ENCODE results near the gene TMPRSS9.

TMPRSS9 gene

GRCh38 chr19:2329149-2329478 lies 31.0 kb upstream of the TMPRSS9 start:
- no peak for DNase-seq (ENCODE audit: low read depth in 4 of 4, low spot score in 1 of 4)

GRCh38 chr19:2329501-2329916 lies 30.6 kb upstream of the TMPRSS9 start:
- no peak for DNase-seq (ENCODE audit: low read depth in 4 of 4, low spot score in 1 of 4)

DNA sequence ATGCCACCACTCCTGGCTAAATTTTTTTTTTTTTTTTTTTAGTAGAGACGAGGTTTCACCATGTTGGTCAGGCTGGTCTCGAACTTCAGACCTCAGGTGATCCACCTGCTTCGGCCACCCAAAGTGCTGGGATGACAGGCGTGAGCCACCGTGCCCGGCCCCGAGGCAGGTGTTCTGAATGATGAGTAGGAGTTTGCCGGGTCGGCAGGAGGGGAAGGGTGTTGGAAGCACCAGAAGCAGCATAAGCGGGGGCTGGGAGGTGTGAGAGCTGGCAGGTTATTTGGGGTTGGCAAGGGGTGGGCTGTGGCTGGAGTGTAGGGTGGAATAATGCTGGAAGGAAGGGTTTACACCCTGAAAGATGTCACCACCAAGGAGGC lies 29.8 kb upstream of the TMPRSS9 start:
- DNase-seq (ENCODE audit: low read depth in 4 of 4, low spot score in 1 of 4): no peak

GRCh38 chr19:2330632-2331284 lies 29.3 kb upstream of the TMPRSS9 start:
- DNase-seq (ENCODE audit: low read depth in 4 of 4, low spot score in 1 of 4): no peak

DNA sequence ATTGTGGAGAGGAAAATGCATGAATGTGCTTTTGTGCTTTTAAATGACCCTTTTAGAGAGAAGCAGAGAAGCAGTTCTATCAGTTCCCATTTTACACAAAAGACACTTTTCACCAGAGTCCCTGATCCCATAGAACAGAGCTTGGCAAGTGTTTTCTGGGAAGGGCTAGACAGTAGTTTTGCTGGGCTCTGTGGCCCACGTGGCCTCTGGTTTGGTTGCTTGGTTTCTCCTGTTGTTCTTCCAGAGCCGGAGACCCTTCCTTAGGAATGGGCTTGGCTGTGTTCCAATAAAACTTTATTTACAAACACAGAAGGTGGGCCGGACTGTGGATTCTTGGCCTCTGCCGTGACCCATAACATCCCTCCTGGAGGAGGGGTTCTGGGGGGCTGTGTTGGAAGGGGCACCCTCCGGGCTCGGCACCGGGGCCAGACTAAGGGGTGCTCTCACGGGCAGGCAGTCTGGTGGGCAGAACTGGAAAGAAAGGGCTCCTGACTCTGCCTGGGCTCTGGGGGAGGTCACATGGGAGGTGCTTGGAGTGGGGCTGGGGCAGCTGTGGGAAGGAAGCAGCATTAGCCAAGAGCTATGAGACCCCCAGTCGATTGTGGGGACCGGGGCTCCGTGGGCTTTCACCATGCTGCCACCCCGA lies 28.3 kb upstream of the TMPRSS9 start:
- no peak for DNase-seq (ENCODE audit: low read depth in 4 of 4, low spot score in 1 of 4)

- no peak for DNase-seq (ENCODE audit: low read depth in 4 of 4, low spot score in 1 of 4)
These were observed 27.6 kb upstream of the TMPRSS9 start for GRCh38 chr19:2332341-2333026.

GRCh38 chr19:2333027-2333806 lies 26.8 kb upstream of the TMPRSS9 start:
- no peak for DNase-seq (ENCODE audit: low read depth in 4 of 4, low spot score in 1 of 4)

GRCh38 chr19:2333807-2334211 lies 26.3 kb upstream of the TMPRSS9 start:
- no peak for DNase-seq (ENCODE audit: low read depth in 4 of 4, low spot score in 1 of 4)

DNA sequence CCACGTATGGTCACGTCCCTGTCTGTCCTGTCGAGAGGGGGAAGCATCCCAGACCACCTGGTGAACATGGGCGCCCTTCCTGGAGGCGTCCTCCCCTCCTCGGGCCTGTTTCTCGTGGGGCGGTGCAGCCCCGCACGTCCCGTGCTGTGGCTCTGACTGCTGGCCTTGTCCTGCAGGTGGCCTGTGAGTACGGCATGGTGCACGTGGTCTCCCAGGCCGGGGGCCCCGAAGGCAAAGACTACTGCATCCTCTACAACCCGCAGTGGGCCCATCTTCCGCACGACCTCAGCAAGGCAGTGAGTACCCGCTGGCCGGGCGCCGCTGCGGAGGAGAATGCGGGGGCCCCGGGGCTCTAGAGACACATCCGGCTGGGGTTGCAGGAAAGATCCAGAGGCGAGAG lies 25.6 kb upstream of the TMPRSS9 start:
- DNase-seq (ENCODE audit: low read depth in 4 of 4, low spot score in 1 of 4): no peak

DNA sequence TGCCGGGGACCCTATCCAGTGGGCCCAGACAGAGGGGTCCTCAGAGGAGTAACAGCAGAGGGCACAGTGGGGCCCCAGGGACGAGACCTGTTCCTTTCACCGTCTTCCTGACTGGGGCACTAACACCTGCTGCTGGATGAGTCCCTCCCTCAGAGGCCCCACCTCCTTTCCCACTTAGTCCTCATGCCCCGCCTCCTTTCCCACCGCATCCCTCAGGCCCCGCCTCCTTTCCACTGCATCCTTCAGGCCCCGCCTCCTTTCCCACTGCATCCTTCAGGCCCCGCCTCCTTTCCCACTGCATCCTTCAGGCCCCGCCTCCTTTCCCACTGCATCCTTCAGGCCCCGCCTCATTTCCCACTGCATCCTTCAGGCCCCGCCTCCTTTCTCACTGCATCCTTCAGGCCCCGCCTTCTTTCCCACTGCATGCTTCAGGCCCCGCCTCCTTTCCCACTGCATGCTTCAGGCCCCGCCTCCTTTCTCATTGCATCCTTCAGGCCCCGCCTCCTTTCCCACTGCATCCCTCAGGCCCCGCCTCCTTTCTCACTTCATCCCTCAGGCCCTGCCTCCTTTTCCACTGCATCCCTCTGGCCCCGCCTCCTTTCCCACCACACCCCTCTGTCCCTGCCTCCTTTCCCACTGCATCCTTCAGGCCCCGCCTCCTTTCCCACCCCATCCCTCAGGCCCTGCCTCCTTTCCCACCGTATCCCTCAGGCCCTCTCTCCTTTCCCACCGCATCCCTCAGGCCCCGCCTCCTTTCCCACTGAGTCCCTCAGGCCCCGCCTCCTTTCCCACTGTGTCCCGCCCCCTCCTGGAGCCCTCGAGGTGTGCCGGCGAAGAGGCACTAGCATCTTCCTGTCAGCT lies 24.8 kb upstream of the TMPRSS9 start:
- no peak for DNase-seq (ENCODE audit: low read depth in 4 of 4, low spot score in 1 of 4)

DNA sequence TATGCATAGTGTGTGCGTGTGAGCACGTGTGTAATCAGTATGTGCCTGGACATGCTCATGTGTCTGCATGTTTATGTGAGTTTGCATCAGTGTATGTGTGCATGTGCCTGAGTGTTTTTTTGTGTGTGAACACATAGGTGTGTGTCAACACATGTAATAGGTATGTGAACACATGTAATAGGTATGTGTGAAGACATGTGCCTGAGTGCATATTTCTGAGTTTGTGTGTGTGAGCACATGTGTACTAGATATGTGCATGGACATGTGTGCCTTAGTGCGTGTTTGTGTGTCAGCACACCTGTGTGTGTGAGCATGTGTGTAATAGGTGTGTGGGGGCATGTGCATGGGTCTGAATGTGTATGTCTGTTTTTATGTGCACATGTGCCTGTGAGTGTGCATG lies 24.2 kb upstream of the TMPRSS9 start:
- no peak for DNase-seq (ENCODE audit: low read depth in 4 of 4, low spot score in 1 of 4)

DNA sequence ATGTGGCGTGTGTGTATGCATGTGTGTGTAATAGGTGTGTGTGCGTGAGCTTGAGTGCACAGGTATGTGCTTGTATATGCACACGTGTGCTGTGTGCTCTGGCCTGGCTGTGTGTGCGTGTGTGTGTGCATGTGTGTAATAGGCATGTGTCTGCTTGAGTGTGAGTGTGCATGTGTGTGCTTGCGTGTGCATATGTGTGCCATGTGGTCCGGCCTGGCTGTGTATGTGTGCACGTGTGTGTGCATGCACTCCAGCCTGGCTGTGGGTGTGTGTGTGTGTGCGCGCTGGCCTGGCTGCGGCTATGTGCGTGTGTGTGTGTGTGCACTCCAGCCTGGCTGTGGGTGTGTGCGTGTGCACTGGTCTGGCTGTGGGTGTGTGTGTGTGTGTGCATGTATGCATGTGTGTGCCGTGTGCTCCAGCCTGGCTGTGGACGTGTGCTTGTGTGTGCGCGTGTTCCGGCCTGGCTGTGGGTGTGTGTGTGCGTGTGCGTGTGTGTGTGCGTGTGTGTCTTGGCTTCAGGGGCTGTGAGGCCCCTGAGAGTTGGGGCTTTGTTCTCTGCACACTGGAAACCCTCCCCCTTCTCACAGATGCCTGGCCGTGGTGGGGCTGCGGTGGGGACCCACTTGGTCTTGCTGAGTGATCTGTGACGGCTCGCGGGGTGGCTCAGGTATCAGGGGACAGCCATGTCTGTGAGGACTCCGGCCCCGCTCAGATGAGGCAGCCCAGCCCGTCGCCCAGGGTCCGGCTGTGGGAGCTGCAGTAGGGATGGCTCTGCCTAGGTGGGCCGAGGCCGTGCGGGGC lies 23.3 kb upstream of the TMPRSS9 start:
- no peak for DNase-seq (ENCODE audit: low read depth in 4 of 4, low spot score in 1 of 4)

GRCh38 chr19:2337329-2337707 lies 22.7 kb upstream of the TMPRSS9 start:
- no peak for DNase-seq (ENCODE audit: low read depth in 4 of 4, low spot score in 1 of 4)

GRCh38 chr19:2338055-2338615 lies 21.9 kb upstream of the TMPRSS9 start:
- no peak for DNase-seq (ENCODE audit: low read depth in 4 of 4, low spot score in 1 of 4)

DNA sequence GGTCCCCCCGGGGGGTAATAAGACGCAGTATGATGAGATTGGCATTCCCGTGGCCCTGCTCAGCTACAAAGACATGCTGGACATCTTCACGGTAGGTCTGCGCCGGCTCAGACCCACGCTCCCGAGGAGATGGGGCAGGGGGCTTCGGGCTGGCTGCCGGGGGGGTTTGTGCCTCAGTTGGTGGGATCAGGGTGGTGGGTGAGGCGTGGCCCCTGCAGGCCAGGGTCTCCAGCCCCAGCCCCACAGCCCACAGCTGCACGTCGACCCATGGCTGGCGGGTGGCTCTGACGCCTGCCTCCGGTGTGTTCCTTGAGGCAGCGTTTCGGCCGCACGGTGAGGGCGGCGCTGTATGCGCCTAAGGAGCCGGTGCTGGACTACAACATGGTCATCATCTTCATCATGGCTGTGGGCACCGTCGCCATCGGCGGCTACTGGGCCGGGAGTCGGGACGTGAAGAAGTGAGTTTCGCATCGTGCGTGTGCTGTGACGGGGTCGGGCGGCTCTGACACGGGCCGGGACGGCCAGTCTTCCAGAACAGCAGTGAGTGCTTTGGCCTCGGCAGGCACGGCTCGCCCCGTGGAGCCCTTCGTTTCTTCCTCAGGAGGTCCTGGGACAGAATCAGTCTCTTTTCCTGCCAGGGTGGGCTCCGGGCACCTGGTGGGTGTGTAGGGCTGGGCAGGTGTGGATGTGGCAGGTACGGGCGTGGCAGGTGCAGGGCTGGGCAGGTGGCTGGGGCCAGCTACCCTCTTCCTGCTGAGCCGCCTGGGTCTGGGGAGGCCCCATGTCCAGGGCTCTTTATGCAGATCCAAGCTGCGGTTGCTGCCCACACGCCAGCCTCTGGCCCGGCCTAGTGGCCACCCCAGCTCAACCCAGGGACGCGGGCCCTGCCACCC lies 21.1 kb upstream of the TMPRSS9 start:
- DNase-seq (ENCODE audit: low read depth in 4 of 4, low spot score in 1 of 4): no peak

GRCh38 chr19:2339644-2340310 lies 20.3 kb upstream of the TMPRSS9 start:
- DNase-seq (ENCODE audit: low read depth in 4 of 4, low spot score in 1 of 4): no peak

DNA sequence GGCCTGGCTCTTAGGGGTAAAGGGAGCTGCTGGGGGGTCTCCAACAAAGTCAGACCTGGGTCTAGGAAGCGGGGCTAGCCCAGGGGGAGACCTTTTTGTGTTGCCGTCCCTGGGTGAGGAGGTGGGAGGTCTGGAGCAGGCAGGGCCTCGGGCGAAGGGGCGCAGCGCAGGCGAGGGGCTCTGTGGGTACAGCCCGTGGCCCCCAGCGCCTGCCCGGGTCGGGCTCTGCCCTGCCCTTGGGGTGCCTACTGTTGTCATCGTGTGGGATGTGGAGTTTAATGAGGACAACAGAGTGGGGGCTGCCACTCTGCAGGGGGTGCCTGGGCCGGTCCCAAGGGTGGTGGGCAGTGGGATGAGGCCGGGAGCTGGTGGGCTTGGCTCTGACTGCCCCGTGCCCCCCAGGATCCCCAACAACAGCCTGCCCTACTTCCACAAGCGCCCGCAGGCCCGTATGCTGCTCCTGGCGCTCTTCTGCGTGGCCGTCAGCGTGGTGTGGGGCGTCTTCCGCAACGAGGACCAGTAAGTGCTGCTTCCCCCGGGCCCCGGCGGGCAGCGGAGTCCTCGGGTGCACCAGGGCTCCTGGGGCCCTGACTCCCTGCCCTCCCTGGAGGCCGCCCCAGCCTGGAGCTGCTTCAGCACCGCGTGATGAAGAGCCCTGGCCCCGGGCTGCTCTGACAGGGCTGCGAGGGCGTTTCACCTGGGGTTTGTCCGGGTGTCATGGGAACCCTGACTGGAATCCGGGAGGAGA lies 19.4 kb upstream of the TMPRSS9 start:
- no peak for DNase-seq (ENCODE audit: low read depth in 4 of 4, low spot score in 1 of 4)

Measured in stimulated activated CD4-positive, alpha-beta T cell treated with anti-CD3 and anti-CD28 coated beads, Interleukin-1b, Interleukin-23, amount 100 ng/mL, for 24 hours (primary cell).